Endothelial cell of umbilical vein (primary cell): Measurements from ENCODE around the gene PRDM11.

ENCODE experiments used
- POLR2AphosphoS5 ChIP-seq: IDR thresholded peaks from 2 replicates; pipeline ENCODE4 v1.6.1; 2012; ENCODE audit warnings: low read depth, mild to moderate bottlenecking, control low read depth, low read length, moderate library complexity; ENCODE audit not compliant: insufficient read depth
- TF ChIP-seq, protein P1 (sequence below), 2 donors: IDR thresholded peaks; 1 replicate in 1 of 2; 2 replicates in 1 of 2; pipeline ENCODE4 v1.5.1; 2011; ENCODE audit warnings: low read length in 2 of 2, mild to moderate bottlenecking in 2 of 2, moderate library complexity in 2 of 2, control low read depth in 1 of 2, inconsistent platforms in 1 of 2, low read depth in 1 of 2; ENCODE audit not compliant: insufficient read depth in 1 of 2; ENCODE audit errors: extremely low read depth in 1 of 2

DNA sequence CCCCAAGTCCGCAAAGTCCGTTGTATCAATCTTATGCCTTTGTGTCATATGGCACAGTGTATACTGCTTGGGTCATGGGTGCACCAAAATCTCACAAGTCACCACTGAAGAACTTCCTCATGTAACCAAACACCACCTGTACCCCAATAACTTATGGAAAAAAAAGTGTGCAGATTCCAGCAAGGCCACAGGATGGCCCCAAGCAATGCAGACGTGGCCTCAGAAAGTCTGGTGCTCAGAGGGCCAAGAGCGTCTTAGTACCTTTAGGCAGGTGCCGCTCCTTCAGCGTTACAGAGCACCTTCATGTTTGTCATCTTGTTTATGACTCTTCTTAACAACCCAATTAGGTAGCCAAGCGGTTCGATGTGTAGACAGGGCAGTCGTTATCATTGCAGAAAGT lies 65.3 kb downstream of the PRDM11 start:
- TF ChIP-seq, protein P1, sequence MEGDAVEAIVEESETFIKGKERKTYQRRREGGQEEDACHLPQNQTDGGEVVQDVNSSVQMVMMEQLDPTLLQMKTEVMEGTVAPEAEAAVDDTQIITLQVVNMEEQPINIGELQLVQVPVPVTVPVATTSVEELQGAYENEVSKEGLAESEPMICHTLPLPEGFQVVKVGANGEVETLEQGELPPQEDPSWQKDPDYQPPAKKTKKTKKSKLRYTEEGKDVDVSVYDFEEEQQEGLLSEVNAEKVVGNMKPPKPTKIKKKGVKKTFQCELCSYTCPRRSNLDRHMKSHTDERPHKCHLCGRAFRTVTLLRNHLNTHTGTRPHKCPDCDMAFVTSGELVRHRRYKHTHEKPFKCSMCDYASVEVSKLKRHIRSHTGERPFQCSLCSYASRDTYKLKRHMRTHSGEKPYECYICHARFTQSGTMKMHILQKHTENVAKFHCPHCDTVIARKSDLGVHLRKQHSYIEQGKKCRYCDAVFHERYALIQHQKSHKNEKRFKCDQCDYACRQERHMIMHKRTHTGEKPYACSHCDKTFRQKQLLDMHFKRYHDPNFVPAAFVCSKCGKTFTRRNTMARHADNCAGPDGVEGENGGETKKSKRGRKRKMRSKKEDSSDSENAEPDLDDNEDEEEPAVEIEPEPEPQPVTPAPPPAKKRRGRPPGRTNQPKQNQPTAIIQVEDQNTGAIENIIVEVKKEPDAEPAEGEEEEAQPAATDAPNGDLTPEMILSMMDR (IDR thresholded peaks at IDR 0.05; ENCODE audit: extremely low read depth in 1 of 2, insufficient read depth in 1 of 2, low read depth in 1 of 2, low read length in 2 of 2): no peak
- TF ChIP-seq POLR2AphosphoS5: no peak
